H9 (cell line): ENCODE data around the gene MRPS30. TPM values are rescaled to one million over a fixed set of nuclear protein-coding genes. Genes with fewer than 3 reads are reported as not detected.

ENCODE experiments used
- DNase-seq: peaks from one replicate; pipeline ENCODE4 v3.0.0-alpha.2; 2017
- H2AFZ ChIP-seq: one replicate; pipeline ENCODE4 v1.6.1; 2013; ENCODE audit warnings: mild to moderate bottlenecking, low read length, control low read depth, moderate library complexity
- H2AK5ac ChIP-seq: 2 replicates; pipeline ENCODE4 v1.6.1; 2013; ENCODE audit warnings: low read length, control low read depth, mixed read lengths; ENCODE audit not compliant: insufficient read length
- H2BK120ac ChIP-seq: one replicate; pipeline ENCODE4 v1.6.1; 2013; ENCODE audit warnings: low read depth, mild to moderate bottlenecking, low read length, control low read depth, inconsistent platforms; ENCODE audit not compliant: poor library complexity, severe bottlenecking
- H2BK12ac ChIP-seq: 2 replicates; pipeline ENCODE4 v1.6.1; 2013; ENCODE audit warnings: low read length, control low read depth, mixed read lengths, low read depth; ENCODE audit not compliant: insufficient read length
- H2BK15ac ChIP-seq: 2 replicates; pipeline ENCODE4 v1.6.1; 2013; ENCODE audit warnings: low read depth, low read length, control low read depth
- H2BK20ac ChIP-seq: one replicate; pipeline ENCODE4 v1.6.1; 2013; ENCODE audit warnings: low read depth, mild to moderate bottlenecking, low read length, control low read depth, inconsistent platforms; ENCODE audit not compliant: poor library complexity, severe bottlenecking
- H2BK5ac ChIP-seq: 2 replicates; pipeline ENCODE4 v1.6.1; 2013; ENCODE audit warnings: low read length, control low read depth, mixed read lengths; ENCODE audit not compliant: insufficient read length
- H3K14ac ChIP-seq: 2 replicates; pipeline ENCODE4 v1.6.1; 2013; ENCODE audit warnings: low read length, control low read depth; ENCODE audit not compliant: insufficient read depth
- H3K18ac ChIP-seq: 2 replicates; pipeline ENCODE4 v1.6.1; 2013; ENCODE audit warnings: low read depth, mild to moderate bottlenecking, mixed read lengths, low read length, control low read depth; ENCODE audit not compliant: insufficient read length
- H3K23ac ChIP-seq: 2 replicates; pipeline ENCODE4 v1.6.1; 2013; ENCODE audit warnings: low read length, control low read depth, mixed read lengths, low read depth; ENCODE audit not compliant: insufficient read length
- H3K23me2 ChIP-seq: 2 replicates; pipeline ENCODE4 v1.6.1; 2013; ENCODE audit warnings: low read depth, mild to moderate bottlenecking, mixed read lengths, low read length, control low read depth; ENCODE audit not compliant: insufficient read length, poor library complexity, severe bottlenecking
- H3K27ac ChIP-seq: 2 replicates; pipeline ENCODE4 v1.5.1; 2013; ENCODE audit warnings: low read length, control low read depth, mixed read lengths, low read depth; ENCODE audit not compliant: insufficient read length
- H3K27me3 ChIP-seq: 2 replicates; pipeline ENCODE4 v1.6.1; 2013; ENCODE audit warnings: low read length, control low read depth, inconsistent platforms; ENCODE audit not compliant: insufficient read depth
- H3K4ac ChIP-seq: 2 replicates; pipeline ENCODE4 v1.6.1; 2013; ENCODE audit warnings: low read depth, mild to moderate bottlenecking, control low read depth, inconsistent platforms, low read length, moderate library complexity
- H3K4me1 ChIP-seq: 2 replicates; pipeline ENCODE4 v1.6.1; 2013; ENCODE audit warnings: low read length, control low read depth, inconsistent platforms; ENCODE audit not compliant: insufficient read depth
- H3K4me2 ChIP-seq: 2 replicates; pipeline ENCODE4 v1.6.1; 2013; ENCODE audit warnings: low read length, control low read depth, mixed read lengths; ENCODE audit not compliant: insufficient read length, insufficient read depth
- H3K56ac ChIP-seq: 2 replicates; pipeline ENCODE4 v1.6.1; 2013; ENCODE audit warnings: low read depth, mild to moderate bottlenecking, mixed read lengths, low read length, control low read depth; ENCODE audit not compliant: insufficient read length
- H3K79me1 ChIP-seq: 2 replicates; pipeline ENCODE4 v1.6.1; 2013; ENCODE audit warnings: low read depth, mild to moderate bottlenecking, moderate library complexity, low read length, control low read depth, inconsistent platforms; ENCODE audit not compliant: insufficient read depth, poor library complexity, severe bottlenecking
- H3K79me2 ChIP-seq: 2 replicates; pipeline ENCODE4 v1.6.1; 2013; ENCODE audit warnings: low read length, control low read depth, inconsistent platforms; ENCODE audit not compliant: insufficient read depth
- H3K9ac ChIP-seq: 2 replicates; pipeline ENCODE4 v1.6.1; 2013; ENCODE audit warnings: low read length, control low read depth, mixed read lengths; ENCODE audit not compliant: insufficient read length; ENCODE audit errors: extremely low read depth
- H3K9me3 ChIP-seq: one replicate; pipeline ENCODE4 v1.6.1; 2013; ENCODE audit warnings: low read depth, low read length, inconsistent platforms; ENCODE audit not compliant: control insufficient read depth
- H3T11ph ChIP-seq: one replicate; pipeline ENCODE4 v1.6.1; 2013; ENCODE audit warnings: mild to moderate bottlenecking, low read length, control low read depth, inconsistent platforms
- H4K20me1 ChIP-seq: one replicate; pipeline ENCODE4 v1.6.1; 2013; ENCODE audit not compliant: control insufficient read depth, insufficient read length, insufficient read depth
- H4K5ac ChIP-seq: 2 replicates; pipeline ENCODE4 v1.6.1; 2013; ENCODE audit warnings: low read depth, mild to moderate bottlenecking, mixed read lengths, low read length, control low read depth; ENCODE audit not compliant: insufficient read length
- H4K8ac ChIP-seq: replicated peaks from 2 replicates; pipeline ENCODE4 v1.6.1; 2013; ENCODE audit warnings: low read length, control low read depth, mixed read lengths, low read depth; ENCODE audit not compliant: insufficient read length
- H4K91ac ChIP-seq: 2 replicates; pipeline ENCODE4 v1.6.1; 2013; ENCODE audit warnings: low read depth, mild to moderate bottlenecking, moderate library complexity, mixed read lengths, low read length, control low read depth; ENCODE audit not compliant: insufficient read length
- H3K27ac Mint-ChIP-seq, 3 experiments: 2 replicates in 2 of 3; 3 replicates in 1 of 3; pipeline ENCODE4 v1.8.0; 2020 to 2021; ENCODE audit warnings: mixed read lengths in 3 of 3, mild to moderate bottlenecking in 1 of 3, moderate library complexity in 1 of 3
- H3K27me3 Mint-ChIP-seq: 2 replicates; pipeline ENCODE4 v1.8.0; 2021; ENCODE audit warnings: low read depth, mild to moderate bottlenecking, moderate library complexity, mixed read lengths
- H3K36me3 Mint-ChIP-seq, 3 experiments: 2 replicates in 2 of 3; 3 replicates in 1 of 3; pipeline ENCODE4 v1.8.0; 2020 to 2021; ENCODE audit warnings: low read depth in 3 of 3, mixed read lengths in 3 of 3; ENCODE audit not compliant: insufficient read depth in 1 of 3
- H3K4me1 Mint-ChIP-seq, 2 experiments: 2 replicates each; pipeline ENCODE4 v1.8.0; 2020; ENCODE audit warnings: mixed read lengths in 2 of 2
- H3K4me3 Mint-ChIP-seq, 2 experiments: 2 replicates in 1 of 2; 3 replicates in 1 of 2; pipeline ENCODE4 v1.8.0; 2020 to 2021; ENCODE audit warnings: mild to moderate bottlenecking in 2 of 2, mixed read lengths in 2 of 2, moderate library complexity in 1 of 2
- H3K9me3 Mint-ChIP-seq, 2 experiments: 2 replicates in 1 of 2; 3 replicates in 1 of 2; pipeline ENCODE4 v1.8.0; 2020; ENCODE audit warnings: mild to moderate bottlenecking in 2 of 2, mixed read lengths in 2 of 2, moderate library complexity in 1 of 2
- WGBS: extraction: QIAGEN DNeasy Blood & Tissue Kit; methylation state at CpG from one replicate; pipeline ENCODE4 v1.1.7; 2013; ENCODE audit warnings: missing lambda C conversion rate, low lambda C conversion rate, mixed read lengths; ENCODE audit not compliant: insufficient read length; ENCODE audit errors: extremely low coverage; 5-methylcytosine and 5-hydroxymethylcytosine counted together
- total RNA-seq: library from RNA; stranded (reverse); gene quantifications from 2 replicates; pipeline ENCODE4 v1.2.1, GENCODE V29; 2021
- TF ChIP-seq, protein P1 (sequence below): fragments of 200-600 bp; sonication (generic); conservative IDR thresholded peaks from 3 replicates; pipeline ENCODE4 v1.8.0; 2021; ENCODE audit warnings: antibody characterized with exemption, mild to moderate bottlenecking

MRPS30 gene
- total RNA-seq, 1 experiment from 2014 or later: 76.3 TPM

DNA sequence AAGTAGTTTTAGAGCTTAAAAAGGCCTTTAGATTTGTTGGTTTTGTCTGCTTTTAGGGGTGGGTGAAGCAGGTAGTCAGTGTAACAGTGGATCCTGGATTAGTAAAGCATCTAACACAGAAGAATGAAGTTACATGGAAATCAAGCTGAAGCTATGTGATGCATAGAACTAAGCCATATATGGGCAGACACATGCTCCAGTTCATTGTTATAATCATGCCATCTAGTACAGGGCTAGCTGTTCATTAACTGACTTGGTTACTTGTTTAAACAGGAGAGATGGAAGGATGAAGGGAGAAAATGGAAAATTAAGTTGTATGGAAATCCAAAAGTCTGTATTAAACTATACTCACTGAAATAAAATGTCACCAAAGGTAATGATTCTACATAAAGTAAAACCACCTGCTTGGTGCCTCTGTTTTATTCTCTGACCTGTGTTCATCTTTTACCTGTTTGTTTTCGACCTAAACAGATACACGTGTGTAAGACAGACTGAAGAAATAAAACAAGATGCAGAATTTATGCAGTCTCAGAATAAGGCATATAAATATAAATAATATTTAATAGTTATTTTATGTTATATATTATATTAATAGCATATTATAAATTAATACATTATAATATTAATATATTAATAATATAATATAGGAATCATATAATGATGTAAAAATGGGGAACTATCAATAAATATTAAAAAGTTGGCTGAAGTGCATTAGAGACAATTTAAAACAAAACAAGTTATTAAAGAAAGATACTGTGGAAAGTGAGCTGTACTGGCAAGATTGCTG, 33.9 kb downstream of the MRPS30 start:
- H2BK12ac ChIP-seq: no peak overlapping the region
- H4K20me1 ChIP-seq: no peaks in the 10 kb centered on the region
- H3K27ac ChIP-seq: no peak overlapping the region
- no peak overlapping the region for H3T11ph ChIP-seq
- no peaks in the 10 kb centered on the region for H3K79me2 ChIP-seq
- no peak overlapping the region for H3K4me3 Mint-ChIP-seq
- no peak overlapping the region for H3K9ac ChIP-seq
- DNase-seq: no peak
- no peak overlapping the region for H3K56ac ChIP-seq
- no peak overlapping the region for H2BK120ac ChIP-seq
- H3K79me1 ChIP-seq: no peaks in the 10 kb centered on the region
- no peak overlapping the region for H3K27ac Mint-ChIP-seq
- peaks cover 24 to 26% of the 10 kb centered on the region in 2 experiments for H3K9me3 Mint-ChIP-seq
- peaks cover 18 to 26% (median 21%) of the 10 kb centered on the region in 3 experiments for H3K36me3 Mint-ChIP-seq
- H4K5ac ChIP-seq: no peak overlapping the region
- H3K27me3 Mint-ChIP-seq: no peaks in the 10 kb centered on the region
- no peak overlapping the region for H4K91ac ChIP-seq
- no peak overlapping the region for H3K14ac ChIP-seq
- H2BK5ac ChIP-seq: no peak overlapping the region
- no peak overlapping the region for H2AFZ ChIP-seq
- H3K9me3 ChIP-seq: peaks cover 10% of the 10 kb centered on the region
- no peak overlapping the region for H4K8ac ChIP-seq
- H3K27me3 ChIP-seq: no peaks in the 10 kb centered on the region
- no peaks in the 10 kb centered on the region for H3K4me1 ChIP-seq
- H3K18ac ChIP-seq: no peak overlapping the region
- no peak overlapping the region for H2BK20ac ChIP-seq
- no CpG with 5 or more reads among the region's 2 CpGs for WGBS
- no peak overlapping the region for H3K4ac ChIP-seq
- H3K4me1 Mint-ChIP-seq: no peaks in the 10 kb centered on the region
- TF ChIP-seq, protein P1, sequence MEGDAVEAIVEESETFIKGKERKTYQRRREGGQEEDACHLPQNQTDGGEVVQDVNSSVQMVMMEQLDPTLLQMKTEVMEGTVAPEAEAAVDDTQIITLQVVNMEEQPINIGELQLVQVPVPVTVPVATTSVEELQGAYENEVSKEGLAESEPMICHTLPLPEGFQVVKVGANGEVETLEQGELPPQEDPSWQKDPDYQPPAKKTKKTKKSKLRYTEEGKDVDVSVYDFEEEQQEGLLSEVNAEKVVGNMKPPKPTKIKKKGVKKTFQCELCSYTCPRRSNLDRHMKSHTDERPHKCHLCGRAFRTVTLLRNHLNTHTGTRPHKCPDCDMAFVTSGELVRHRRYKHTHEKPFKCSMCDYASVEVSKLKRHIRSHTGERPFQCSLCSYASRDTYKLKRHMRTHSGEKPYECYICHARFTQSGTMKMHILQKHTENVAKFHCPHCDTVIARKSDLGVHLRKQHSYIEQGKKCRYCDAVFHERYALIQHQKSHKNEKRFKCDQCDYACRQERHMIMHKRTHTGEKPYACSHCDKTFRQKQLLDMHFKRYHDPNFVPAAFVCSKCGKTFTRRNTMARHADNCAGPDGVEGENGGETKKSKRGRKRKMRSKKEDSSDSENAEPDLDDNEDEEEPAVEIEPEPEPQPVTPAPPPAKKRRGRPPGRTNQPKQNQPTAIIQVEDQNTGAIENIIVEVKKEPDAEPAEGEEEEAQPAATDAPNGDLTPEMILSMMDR: no peak
- H2BK15ac ChIP-seq: no peak overlapping the region
- H2AK5ac ChIP-seq: no peak overlapping the region
- no peak overlapping the region for H3K23ac ChIP-seq
- H3K23me2 ChIP-seq: no peaks in the 10 kb centered on the region
- no peak overlapping the region for H3K4me2 ChIP-seq
